IPS-NIHi7 (cell line): ENCODE results near the gene TASOR2.

ENCODE experiments used
- DNase-seq: peaks from one replicate; pipeline ENCODE4 v3.0.0; 2012; ENCODE audit warnings: mixed read lengths; ENCODE audit errors: extremely low spot score

Gene TASOR2

GRCh38 chr10:5655121-5655520 lies 29.5 kb upstream of the TASOR2 start:
- DNase-seq, result no peak

DNA sequence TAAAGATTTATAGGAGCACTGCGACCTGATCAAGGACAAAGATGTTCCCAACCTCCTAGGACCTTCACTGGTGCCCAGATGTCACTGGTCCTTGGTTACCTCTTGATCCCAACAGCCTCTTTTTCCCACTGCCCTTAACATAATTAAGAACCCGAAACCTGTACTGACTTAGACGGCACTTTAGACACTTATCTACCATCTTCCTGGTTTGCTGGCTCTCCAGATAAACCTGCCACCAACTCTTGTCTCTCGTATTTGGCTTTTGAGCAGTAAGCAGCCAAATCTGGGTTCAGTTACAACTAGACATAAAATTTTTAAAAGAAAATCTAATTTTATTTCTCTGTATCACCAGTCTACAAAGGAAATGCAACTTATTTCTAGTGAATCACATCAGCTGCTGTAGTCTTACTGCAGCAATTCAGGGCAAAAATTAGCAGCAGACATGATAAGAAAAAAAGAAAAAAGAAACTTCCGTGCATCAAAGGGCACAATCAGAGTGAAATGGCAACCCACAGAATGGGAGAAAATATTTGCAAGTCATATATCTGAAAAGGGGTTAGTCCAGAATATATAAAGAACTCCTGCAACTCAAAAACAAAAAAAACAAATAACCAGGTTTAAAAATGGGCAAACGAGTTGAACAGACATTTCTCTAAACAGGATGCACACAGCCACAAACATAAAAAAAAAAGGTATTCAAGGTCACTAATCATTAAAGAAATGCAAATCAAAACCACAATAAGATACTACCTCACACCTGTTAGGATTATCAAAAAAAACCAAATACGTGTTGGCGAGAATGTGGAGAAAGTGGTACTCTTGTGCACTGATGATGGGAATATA lies 27.7 kb upstream of the TASOR2 start:
- DNase-seq, result no peak

DNA sequence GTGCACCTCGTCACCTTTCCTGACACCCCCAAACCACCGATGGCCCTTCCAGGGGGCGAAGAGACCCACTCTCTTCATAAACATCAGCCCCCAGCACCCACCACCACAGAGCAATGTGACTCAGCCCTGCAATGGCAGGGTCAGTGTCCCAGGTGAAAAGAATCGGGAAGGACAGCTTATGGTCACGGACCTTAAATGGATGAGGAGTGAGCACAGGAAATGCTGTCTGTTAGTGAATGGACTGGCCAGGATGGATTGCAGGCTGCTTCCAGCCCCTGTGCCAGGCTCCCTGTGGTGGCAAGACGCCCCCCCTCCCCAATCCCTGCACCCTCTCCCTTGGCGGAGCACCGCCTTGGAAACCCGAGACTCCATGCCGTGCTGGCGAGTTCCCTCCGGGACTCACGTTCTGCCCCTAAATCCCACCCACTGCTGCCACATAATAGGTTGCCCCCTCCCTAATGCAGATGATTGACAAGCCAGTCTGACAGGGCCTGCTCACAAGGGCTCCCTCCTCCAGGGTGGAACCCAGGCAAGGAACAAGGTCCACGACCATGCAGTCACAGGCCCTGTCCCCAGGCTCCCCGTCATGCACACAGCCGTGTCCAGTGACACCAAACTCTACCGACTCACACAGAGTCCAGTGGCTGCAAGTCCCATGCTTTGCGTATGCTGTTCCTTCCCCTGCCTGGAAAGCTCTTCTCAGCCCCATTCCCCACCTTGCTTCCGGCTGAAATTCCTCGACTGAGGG lies 25.6 kb upstream of the TASOR2 start:
- DNase-seq, result peak; percentile 57

- DNase-seq, result no peak
Measured at GRCh38 chr10:5659702-5660528, 24.7 kb upstream of the TASOR2 start.

GRCh38 chr10:5661043-5661442 lies 23.6 kb upstream of the TASOR2 start:
- DNase-seq, result no peak

DNA sequence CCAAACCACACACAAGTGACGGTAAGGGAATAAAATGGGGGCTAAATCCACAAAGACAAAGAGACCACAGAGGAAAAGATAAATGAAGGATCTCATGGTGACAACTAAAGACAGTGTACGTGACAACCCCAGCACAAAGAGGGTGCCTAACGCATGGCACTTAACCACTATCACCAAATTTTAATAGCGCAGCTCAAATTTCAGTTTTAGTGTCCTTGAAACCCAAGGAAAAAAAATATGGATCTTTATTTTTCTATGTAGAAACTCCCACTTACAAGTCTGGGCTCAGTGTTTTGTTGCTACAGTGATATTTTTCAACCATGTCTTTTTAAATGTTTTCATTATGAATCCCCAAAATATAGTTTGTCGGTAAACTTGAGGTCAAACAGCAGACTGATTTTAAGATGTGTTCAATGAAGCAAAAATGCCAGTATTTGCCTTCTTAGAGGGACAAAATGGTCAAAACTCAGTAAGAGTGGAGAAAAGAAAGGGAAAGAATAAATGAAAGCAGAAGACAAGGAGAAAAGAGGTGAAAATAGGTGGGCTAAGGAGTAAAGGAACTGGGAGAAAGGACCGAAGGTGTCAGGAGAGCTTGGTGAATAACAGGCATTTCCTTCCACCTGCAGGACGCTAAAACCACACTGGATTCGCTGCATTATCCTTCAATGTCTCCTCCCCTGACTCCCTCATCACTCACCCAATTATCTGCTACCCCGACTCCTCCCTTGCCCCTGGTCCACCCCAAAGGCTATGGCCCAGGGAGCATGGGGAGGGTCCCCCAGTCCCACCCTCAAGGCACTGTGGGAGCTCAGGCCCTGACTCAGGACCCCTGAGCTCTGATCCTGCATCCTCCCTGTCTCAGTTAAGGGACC lies 21.7 kb upstream of the TASOR2 start:
- DNase-seq, result peak; percentile 18

- DNase-seq, result no peak
Measured at GRCh38 chr10:5663692-5664427, 20.8 kb upstream of the TASOR2 start.

GRCh38 chr10:5665373-5666007 lies 19.1 kb upstream of the TASOR2 start:
- no peak for DNase-seq

GRCh38 chr10:5666008-5666840 lies 18.4 kb upstream of the TASOR2 start, which contains the start of gene ASB13:
Gene ASB13 (minus strand): TSS chr10:5666595. CDS start chr10:5666551, 44 bp downstream.
- peak; percentile 87 for DNase-seq

GRCh38 chr10:5666841-5667630 lies 17.6 kb upstream of the TASOR2 start:
- no peak for DNase-seq

DNA sequence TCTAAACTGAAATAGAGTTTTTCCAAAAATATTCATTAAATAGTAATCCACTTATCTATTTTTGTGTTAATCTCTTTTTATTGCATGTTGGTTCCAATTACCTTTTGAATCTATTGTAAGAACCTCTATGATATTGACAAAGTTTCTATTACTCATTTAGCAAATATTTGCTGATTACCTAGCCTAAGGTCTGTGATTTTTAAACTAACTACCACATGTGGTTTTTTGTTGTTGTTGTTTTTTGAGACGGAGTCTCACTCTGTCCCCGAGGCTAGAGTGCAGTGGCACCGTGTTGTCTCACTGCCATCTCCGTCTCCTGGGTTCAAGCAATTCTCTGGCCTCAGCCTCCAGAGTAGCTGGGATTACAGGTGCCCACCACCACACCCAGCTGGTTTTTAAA lies 16.2 kb upstream of the TASOR2 start:
- no peak for DNase-seq

GRCh38 chr10:5669604-5670003 lies 15.0 kb upstream of the TASOR2 start:
- DNase-seq, result no peak

DNA sequence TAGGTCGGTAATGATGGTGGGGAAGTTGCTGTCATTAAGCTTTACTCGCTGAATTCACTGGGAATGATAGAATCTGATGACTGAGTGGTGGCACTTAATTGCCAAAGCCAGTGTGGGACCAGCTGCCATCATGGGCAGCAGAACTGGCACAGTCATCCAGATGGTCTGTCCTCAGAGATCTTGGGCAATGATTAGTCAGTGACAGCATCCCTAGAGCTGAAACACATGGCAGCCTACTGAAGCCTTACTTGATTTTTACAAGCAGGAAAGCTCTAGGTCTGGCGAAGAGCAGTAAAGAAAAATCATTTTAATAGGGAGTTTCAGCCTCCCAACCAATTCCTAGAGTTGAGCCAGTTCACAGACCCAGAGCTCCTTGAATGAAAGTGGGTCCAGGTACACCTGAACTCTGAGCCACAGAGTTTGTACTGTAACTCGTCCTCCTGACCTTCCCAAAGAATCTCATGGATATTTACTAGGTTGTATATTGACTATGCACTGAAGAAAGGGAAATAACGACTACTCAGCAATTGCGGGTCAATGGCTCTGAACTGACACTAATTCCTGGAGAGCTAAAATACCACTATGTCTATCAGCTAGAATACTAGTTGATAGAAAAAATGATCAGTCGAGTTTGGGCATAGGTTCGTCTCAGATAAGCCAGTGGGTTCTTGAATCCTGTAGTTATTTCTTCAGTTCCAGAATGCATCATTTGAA lies 13.8 kb upstream of the TASOR2 start:
- no peak for DNase-seq

DNA sequence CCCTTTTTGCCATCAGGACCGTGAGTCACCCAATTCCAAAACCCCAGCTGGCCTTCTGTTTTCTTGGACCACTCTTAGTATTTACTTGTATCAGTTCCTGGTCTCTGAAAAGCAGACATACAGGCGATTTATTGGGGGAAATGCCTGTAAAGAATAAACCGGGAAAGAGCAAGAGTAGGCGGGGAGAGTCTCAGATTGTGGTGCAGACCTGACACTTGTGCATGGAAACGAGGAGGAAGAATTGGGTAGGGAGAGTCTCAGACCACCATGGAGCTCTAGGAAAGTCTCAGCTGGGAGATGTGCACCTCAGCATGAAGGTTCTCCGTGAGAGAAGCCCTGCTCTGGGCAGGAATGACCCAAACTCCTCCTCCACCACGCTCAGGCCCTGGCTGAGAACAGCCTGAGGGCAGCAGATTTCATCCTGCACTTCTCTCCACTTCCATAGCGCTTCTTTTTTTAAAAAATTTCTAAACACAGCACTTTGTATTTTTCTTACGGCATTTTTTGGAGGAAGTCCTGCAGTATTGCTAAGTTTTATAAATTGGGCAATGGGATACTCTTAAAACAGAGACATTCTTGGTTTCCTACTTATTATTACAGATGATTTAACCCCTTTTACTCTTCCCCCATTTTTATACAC lies 6.1 kb upstream of the TASOR2 start:
- no peak for DNase-seq

GRCh38 chr10:5679037-5679435 lies 5.6 kb upstream of the TASOR2 start:
- no peak for DNase-seq

DNA sequence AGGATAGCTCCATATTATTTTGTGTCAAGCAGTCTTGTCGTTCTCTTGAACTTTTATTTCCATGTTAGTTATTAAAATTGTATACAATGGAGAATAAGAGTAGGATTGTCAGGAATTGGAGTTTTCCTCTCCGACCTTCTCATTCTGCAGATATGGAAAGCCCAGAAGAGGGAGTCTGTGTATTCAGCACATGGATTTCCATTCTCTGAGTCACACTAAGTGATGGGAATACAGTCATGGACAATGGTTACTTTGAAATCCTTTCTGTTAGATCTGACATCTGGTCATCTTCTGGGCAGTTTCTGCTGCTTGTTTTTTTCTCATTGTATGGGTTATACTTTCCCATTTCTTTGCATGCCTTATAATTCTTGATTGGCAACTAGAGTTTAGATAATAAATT lies 5.0 kb upstream of the TASOR2 start:
- DNase-seq, result no peak

DNA sequence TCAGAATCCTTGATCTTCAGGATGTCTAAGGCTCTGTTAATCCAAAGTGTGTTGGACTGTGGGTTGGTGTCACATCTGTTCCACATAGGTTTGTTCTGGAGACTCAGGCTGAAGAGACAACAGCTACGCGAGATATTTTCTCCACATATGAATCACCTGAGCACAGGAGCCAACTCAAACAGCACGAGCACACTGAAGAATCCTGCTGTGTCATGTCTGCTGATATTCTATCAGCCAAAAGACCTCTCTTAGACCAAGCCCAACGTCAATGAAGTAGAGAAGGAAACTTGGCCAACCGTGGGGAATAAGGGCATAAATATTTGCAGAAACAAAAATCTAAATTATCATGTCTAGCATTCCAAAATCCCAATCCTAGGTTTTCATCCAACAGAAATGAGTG lies 2.7 kb upstream of the TASOR2 start:
- no peak for DNase-seq
